ENCODE results near the gene KATNB1. TPM values are rescaled to one million over a fixed set of nuclear protein-coding genes. Genes with fewer than 3 reads are reported as not detected.

The KATNB1 gene
- polyA plus RNA-seq, 4 donors = 19.3 to 26.8 (median 23.3) TPM

GRCh38 chr16:57754354-57755060 is 18.9 kb downstream of the KATNB1 start:
- no peak for DNase-seq (ENCODE audit: low read depth in 4 of 4, low spot score in 2 of 4)

GRCh38 chr16:57755061-57755684 is 19.6 kb downstream of the KATNB1 start:
- no peak for DNase-seq (ENCODE audit: low read depth in 4 of 4, low spot score in 2 of 4)

- DNase-seq (ENCODE audit: low read depth in 4 of 4, low spot score in 2 of 4) = no peak
Observed at GRCh38 chr16:57755726-57756423, 20.3 kb downstream of the KATNB1 start.

DNA sequence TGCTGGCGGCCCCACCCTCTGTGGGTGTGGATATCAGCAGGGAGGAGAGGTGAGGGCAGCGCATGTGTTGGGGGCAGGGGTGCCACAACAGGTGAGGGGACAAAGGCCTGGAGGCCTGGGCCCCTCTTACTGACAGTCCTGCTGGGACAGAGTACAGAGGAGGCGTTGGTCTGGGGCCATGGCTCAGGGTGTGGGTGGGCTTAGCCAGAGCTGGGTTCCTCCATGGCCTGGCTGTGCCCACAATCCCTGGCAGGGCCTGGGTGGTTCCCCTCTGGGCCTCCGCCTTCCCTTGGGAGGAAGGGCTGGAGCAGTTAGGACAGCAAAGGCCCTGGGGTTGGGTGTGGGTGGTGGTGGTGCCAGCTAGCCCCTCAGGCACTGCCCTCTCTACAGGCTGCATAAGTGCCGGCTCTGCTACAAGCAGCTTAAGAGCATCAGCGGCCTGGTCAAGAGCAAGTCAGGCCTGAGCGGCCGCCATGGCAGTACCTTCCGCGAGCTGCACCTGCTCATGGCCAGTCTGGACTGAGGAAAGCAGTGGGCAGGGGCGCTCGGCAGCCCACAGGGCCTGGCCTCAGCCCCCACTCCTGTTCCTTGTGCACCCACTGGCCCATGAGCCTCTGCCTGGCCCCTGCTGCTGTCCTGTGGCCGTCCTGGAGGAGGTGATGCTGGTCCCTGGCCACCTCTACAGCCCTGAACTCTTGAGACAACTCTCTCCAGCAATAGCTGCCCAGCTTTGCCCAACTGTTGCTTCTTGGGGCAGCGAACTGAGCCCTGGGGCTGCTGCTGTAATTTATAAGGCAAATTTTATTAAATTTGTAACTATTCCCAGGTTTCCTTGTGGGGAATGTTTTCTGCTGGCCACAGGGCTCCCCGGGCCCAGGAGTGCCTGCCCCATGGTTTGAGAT is 21.1 kb downstream of the KATNB1 start:
- no peak for DNase-seq (ENCODE audit: low read depth in 4 of 4, low spot score in 2 of 4)

GRCh38 chr16:57757326-57757786 is 21.8 kb downstream of the KATNB1 start:
- peak in 2 of 4 donors; percentile 18 to 41 for DNase-seq (ENCODE audit: low read depth in 4 of 4, low spot score in 2 of 4)

- no peak for DNase-seq (ENCODE audit: low read depth in 4 of 4, low spot score in 2 of 4)
Observed at GRCh38 chr16:57757883-57758282, 22.3 kb downstream of the KATNB1 start.

- DNase-seq (ENCODE audit: low read depth in 4 of 4, low spot score in 2 of 4) = no peak
Observed at GRCh38 chr16:57758331-57759117, 23.0 kb downstream of the KATNB1 start.

- DNase-seq (ENCODE audit: low read depth in 4 of 4, low spot score in 2 of 4) = no peak
Observed at GRCh38 chr16:57759131-57759530, 23.6 kb downstream of the KATNB1 start.

DNA sequence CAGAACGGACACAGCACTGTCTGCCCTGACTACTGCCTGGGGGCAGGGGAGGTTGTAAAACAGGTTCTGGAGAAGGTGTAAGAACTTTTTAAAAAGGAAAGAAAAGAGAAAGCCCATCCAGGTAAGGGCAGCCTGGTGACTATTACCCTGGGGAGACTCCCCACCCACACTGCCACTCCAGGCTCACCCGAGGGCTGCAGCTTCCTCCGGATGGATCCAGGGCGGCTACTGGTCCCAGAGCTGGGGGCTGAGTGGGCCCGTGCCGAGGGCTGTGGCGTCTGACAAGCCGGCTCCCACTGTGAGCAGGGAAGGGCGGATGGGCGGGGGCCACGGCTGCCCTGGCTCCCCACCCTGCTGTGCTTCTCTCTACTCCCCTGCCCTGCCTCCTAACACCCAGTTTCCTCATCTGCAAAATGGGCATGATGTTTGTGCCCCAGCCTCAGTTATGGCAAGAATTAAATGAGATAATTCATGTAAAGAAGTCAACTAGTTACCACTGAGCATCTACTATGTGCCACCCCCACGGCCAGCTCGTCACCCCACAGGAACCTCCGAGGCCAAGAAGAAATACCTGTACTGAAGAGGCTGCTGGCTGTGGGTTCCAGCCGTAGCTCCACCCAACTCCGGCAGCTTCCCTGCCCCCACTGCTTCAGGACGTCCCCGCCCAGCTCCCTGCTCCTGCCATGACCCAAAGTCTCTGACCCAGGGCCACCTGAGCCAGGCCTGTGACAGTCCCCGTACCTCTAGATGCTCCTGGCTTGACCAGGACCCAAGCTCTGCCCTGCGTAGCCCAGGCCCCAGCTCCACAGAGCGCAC is 24.2 kb downstream of the KATNB1 start:
- DNase-seq (ENCODE audit: low read depth in 4 of 4, low spot score in 2 of 4) = no peak

DNA sequence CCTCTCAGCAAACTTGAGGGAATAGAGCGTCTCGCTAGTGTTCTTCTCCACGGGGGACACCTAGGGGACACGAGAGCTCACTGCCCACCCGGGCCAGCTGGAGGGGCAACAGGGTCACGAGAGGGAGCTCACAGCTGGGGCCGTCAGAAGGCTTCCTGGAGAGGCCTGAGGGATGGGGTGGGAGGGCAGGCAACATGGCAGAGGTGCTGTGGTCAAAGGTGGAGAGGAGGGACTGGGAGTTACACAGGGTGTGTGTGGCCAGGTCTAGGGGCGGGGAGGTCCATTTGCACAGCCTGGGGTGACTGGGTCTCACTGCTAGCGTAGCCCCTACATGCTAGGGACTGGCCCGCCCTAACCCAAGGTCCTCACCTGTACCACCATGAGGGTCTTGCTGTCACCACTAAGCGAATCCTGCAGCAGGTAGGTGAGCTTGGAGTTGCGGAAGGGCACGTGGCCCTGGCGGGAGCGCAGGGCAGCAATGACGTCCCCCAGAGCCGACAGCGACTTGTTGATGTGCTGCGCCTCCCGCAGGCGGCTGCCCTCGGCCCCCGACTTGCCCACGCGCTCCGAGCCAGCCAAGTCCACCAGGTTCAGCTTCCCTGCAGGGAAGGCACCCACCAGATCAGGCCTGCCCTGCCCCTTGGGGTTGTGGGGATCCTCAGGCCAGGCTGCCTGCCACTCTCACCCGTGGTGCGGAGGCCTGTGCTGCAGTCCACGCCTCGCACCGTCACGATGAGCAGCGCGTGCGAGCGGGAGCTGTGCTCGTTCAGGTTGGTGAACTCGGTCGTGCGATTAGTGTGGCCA is 25.0 kb downstream of the KATNB1 start:
- no peak for DNase-seq (ENCODE audit: low read depth in 4 of 4, low spot score in 2 of 4)

- no peak for DNase-seq (ENCODE audit: low read depth in 4 of 4, low spot score in 2 of 4)
Observed at GRCh38 chr16:57761301-57761700, 25.7 kb downstream of the KATNB1 start.

DNA sequence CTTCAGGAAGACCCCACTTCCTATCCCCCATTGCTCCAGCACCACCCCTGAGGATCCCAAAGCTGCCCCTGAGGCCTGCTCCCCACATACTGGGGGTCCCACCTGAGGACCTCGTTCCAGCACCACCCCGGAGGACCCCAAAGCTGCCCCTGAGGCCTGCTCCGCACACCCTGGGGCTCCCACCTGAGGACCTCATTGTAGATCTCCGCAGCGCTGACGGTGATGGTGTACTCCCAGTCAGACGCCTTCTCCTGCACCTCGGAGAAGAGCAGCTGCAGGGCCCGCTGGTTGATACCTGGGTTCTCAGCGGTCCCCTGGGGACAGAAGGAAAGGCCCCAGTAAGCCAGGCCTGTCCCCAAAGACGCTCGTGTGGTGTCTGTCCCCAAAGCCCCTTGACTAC is 26.4 kb downstream of the KATNB1 start:
- DNase-seq (ENCODE audit: low read depth in 4 of 4, low spot score in 2 of 4) = no peak

GRCh38 chr16:57762365-57763040 is 26.9 kb downstream of the KATNB1 start:
- no peak for DNase-seq (ENCODE audit: low read depth in 4 of 4, low spot score in 2 of 4)

DNA sequence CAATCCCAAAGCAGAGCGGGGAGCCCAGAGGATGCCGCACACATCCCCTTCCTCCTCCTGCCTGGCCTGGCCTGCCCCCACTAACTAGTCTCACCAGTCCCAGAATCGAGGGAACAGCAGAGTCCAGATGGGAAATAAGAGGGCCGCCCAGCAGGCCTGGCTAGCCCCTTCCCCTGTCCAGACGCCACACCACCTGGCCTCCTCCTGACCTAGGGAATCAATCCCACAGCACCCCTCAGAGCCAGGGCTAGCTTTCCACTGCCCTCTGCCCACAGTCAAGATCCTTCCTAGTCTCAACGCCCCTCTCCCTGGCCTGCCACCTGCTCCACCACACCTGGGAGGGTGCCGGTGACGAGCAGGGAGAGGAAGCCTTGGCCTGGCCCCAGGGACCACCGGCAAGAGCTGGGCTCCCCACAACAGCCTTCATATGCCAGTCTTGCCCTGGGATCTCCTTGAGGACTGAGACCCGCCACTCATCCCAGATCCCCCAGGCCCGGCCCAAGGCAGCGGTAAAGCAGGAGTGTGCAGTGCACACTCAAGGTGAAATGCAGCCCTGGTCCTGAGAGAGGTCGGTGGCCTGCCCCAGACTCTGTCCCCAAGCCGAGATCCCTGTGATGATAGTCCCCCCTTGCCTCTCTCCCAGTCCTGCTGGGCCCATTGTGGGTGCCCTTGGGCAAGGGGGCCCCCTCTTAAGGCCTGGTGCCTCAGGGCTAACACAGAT is 27.9 kb downstream of the KATNB1 start:
- no peak for DNase-seq (ENCODE audit: low read depth in 4 of 4, low spot score in 2 of 4)

DNA sequence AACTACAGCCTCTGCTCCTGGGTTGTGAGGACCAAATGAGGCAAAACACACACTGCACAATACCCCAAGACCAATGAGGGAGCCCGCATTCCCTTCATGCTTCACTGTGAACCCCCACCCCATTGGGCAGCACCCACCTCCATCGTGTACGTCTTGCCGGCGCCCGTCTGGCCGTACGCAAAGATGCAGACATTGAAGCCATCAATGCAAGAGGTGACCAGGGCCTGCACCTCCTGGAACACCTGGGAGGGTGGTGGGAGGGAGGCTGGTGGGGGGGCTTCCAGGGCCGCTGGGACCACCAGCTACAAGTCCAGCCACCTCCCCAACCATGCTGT is 28.4 kb downstream of the KATNB1 start:
- DNase-seq (ENCODE audit: low read depth in 4 of 4, low spot score in 2 of 4) = no peak

GRCh38 chr16:57764341-57765159 is 29.0 kb downstream of the KATNB1 start:
- no peak for DNase-seq (ENCODE audit: low read depth in 4 of 4, low spot score in 2 of 4)

Data from left renal cortex interstitium (tissue), 4 donors.